H1 (cell line): ENCODE results near the gene POLR3C. TPM values are rescaled to one million over a fixed set of nuclear protein-coding genes. Genes with fewer than 3 reads are reported as not detected.

Experiments
- CTCF ChIA-PET: fragments of 300-600 bp; sonication (Branson Sonifier 250); formaldehyde crosslinking; loops from one replicate; lab custom pipeline; 2021; ENCODE audit not compliant: partially characterized antibody; lab: Charles Lee
- POLR2A ChIA-PET: fragments of 300-600 bp; sonication (Branson Sonifier 250); formaldehyde crosslinking; loops from one replicate; lab custom pipeline; 2021; ENCODE audit warnings: inconsistent platforms; ENCODE audit not compliant: partially characterized antibody; lab: Charles Lee
- DNase-seq, 2 experiments: peaks; one replicate each; pipeline versions ENCODE4 v3.0.0 to v3.0.0-alpha.2; 2010 to 2022; ENCODE audit warnings: low spot score in 2 of 2, low read depth in 1 of 2, mixed read lengths in 1 of 2
- FAIRE-seq: peaks from 2 replicates; lab custom pipeline; 2011; peaks lifted over from hg19 to GRCh38; lab: Jason Lieb, UNC
- H2AFZ ChIP-seq: 2 replicates; pipeline ENCODE4 v1.8.1; 2012; ENCODE audit warnings: low read length, inconsistent platforms
- H2AK5ac ChIP-seq: 2 replicates; pipeline ENCODE4 v1.6.1; 2013; ENCODE audit warnings: low read depth, low read length
- H2BK120ac ChIP-seq: replicated peaks from 2 replicates; pipeline ENCODE3; 2013; ENCODE audit warnings: low read depth, low read length, inconsistent platforms
- H2BK12ac ChIP-seq: 2 replicates; pipeline ENCODE4 v1.6.1; 2013; ENCODE audit warnings: low read depth, low read length
- H2BK15ac ChIP-seq: 2 replicates; pipeline ENCODE4 v1.6.1; 2013; ENCODE audit warnings: low read length
- H2BK20ac ChIP-seq: 2 replicates; pipeline ENCODE4 v1.6.1; 2013; ENCODE audit warnings: low read length
- H2BK5ac ChIP-seq: 2 replicates; pipeline ENCODE4 v1.6.1; 2013; ENCODE audit warnings: low read depth, low read length
- H3K14ac ChIP-seq: 2 replicates; pipeline ENCODE4 v1.6.1; 2013; ENCODE audit warnings: inconsistent platforms; ENCODE audit not compliant: insufficient read length
- H3K18ac ChIP-seq: 2 replicates; pipeline ENCODE4 v1.6.1; 2013; ENCODE audit warnings: low read length; ENCODE audit errors: extremely low read depth
- H3K23ac ChIP-seq: 2 replicates; pipeline ENCODE4 v1.6.1; 2013; ENCODE audit warnings: inconsistent platforms; ENCODE audit not compliant: insufficient read length
- H3K23me2 ChIP-seq: 2 replicates; pipeline ENCODE4 v1.6.1; 2013; ENCODE audit warnings: low read depth, low read length
- H3K27ac ChIP-seq: 2 replicates; pipeline ENCODE4 v1.6.1; 2011; ENCODE audit warnings: low read depth, low read length, inconsistent platforms
- H3K27me3 ChIP-seq, 4 experiments: replicated peaks in 1 of 4; 1 replicate in 1 of 4; 2 replicates in 3 of 4; pipeline versions ENCODE4 v1.6.1 to v1.8.1; 2011 to 2013; ENCODE audit warnings: low read length in 3 of 4, mild to moderate bottlenecking in 3 of 4, inconsistent platforms in 2 of 4, mixed read lengths in 2 of 4, moderate library complexity in 1 of 4; ENCODE audit not compliant: control insufficient read depth in 3 of 4, insufficient read depth in 3 of 4; ENCODE audit errors: extremely low read depth in 1 of 4
- H3K36me3 ChIP-seq, 4 experiments: 2 replicates each; pipeline versions ENCODE4 v1.6.1 to v1.8.1; 2011 to 2013; ENCODE audit warnings: mild to moderate bottlenecking in 4 of 4, low read length in 3 of 4, moderate library complexity in 2 of 4, control low read depth in 1 of 4, inconsistent platforms in 1 of 4; ENCODE audit not compliant: insufficient read depth in 4 of 4, control insufficient read depth in 2 of 4
- H3K4ac ChIP-seq: replicated peaks from 2 replicates; pipeline ENCODE3; 2013; ENCODE audit warnings: low read length, low read depth, mixed read lengths, inconsistent platforms; ENCODE audit not compliant: insufficient read length
- H3K4me1 ChIP-seq, 4 experiments: replicated peaks in 1 of 4; 1 replicate in 1 of 4; 2 replicates in 3 of 4; pipeline versions ENCODE4 v1.6.1 to v1.8.1; 2011 to 2013; ENCODE audit warnings: low read length in 3 of 4, inconsistent platforms in 2 of 4, mixed read lengths in 1 of 4; ENCODE audit not compliant: insufficient read depth in 4 of 4, control insufficient read depth in 3 of 4
- H3K4me2 ChIP-seq, 2 experiments: 2 replicates each; pipeline versions ENCODE4 v1.6.1 to v1.8.1; 2011 to 2013; ENCODE audit warnings: low read depth in 2 of 2, low read length in 2 of 2, control low read depth in 1 of 2, inconsistent platforms in 1 of 2, mild to moderate bottlenecking in 1 of 2; ENCODE audit not compliant: insufficient read depth in 1 of 2
- H3K4me3 ChIP-seq, 4 experiments: fragments of 200-600, 300-600 bp in 1 of 4; sonication (generic), shearing (Covaris generic), sonication (Bioruptor Twin) in 1 of 4; 2 replicates each; pipeline versions ENCODE4 v1.5.1 to v1.8.1; 2011 to 2016; ENCODE audit warnings: low read length in 4 of 4, low read depth in 3 of 4, control low read depth in 2 of 4, inconsistent platforms in 2 of 4, mild to moderate bottlenecking in 2 of 4, mixed read lengths in 1 of 4, moderate library complexity in 1 of 4; ENCODE audit not compliant: insufficient read depth in 2 of 4; ENCODE audit errors: extremely low read depth in 1 of 4
- H3K56ac ChIP-seq: replicated peaks from 2 replicates; pipeline ENCODE3; 2013; ENCODE audit warnings: low read depth, mild to moderate bottlenecking, mixed read lengths, low read length, inconsistent platforms; ENCODE audit not compliant: insufficient read length
- H3K79me1 ChIP-seq: 2 replicates; pipeline ENCODE4 v1.6.1; 2013; ENCODE audit warnings: low read depth, low read length, control low read depth
- H3K79me2 ChIP-seq, 2 experiments: 2 replicates each; pipeline versions ENCODE4 v1.6.1 to v1.8.1; 2012 to 2013; ENCODE audit warnings: low read length in 2 of 2, mild to moderate bottlenecking in 2 of 2, inconsistent platforms in 1 of 2; ENCODE audit not compliant: insufficient read depth in 2 of 2, control insufficient read depth in 1 of 2
- H3K9ac ChIP-seq, 4 experiments: replicated peaks in 1 of 4; 1 replicate in 1 of 4; 2 replicates in 3 of 4; pipeline versions ENCODE4 v1.6.1 to v1.8.1; 2011 to 2013; ENCODE audit warnings: low read depth in 3 of 4, low read length in 3 of 4, control low read depth in 2 of 4, mild to moderate bottlenecking in 2 of 4, moderate library complexity in 2 of 4, inconsistent platforms in 1 of 4; ENCODE audit errors: extremely low read depth in 1 of 4
- H3K9me3 ChIP-seq, 2 experiments: 2 replicates each; pipeline versions ENCODE4 v1.6.1 to v1.8.1; 2012 to 2013; ENCODE audit warnings: mild to moderate bottlenecking in 2 of 2, moderate library complexity in 2 of 2, control low read depth in 1 of 2, inconsistent platforms in 1 of 2, low read depth in 1 of 2, low read length in 1 of 2, mixed read lengths in 1 of 2; ENCODE audit not compliant: insufficient read depth in 2 of 2
- H4K20me1 ChIP-seq, 2 experiments: replicated peaks in 1 of 2; 2 replicates each; pipeline versions ENCODE3 to v1.8.1; 2011 to 2013; ENCODE audit warnings: inconsistent platforms in 2 of 2, low read length in 2 of 2, mild to moderate bottlenecking in 1 of 2; ENCODE audit not compliant: insufficient read depth in 2 of 2, control insufficient read depth in 1 of 2
- H4K5ac ChIP-seq: 2 replicates; pipeline ENCODE4 v1.6.1; 2013; ENCODE audit warnings: low read length, low read depth, mixed read lengths, inconsistent platforms; ENCODE audit not compliant: insufficient read length
- H4K8ac ChIP-seq: 2 replicates; pipeline ENCODE4 v1.8.0; 2013; ENCODE audit warnings: mild to moderate bottlenecking, moderate library complexity, low read length, inconsistent platforms; ENCODE audit not compliant: insufficient read depth; ENCODE audit errors: extremely low read depth
- H4K91ac ChIP-seq: replicated peaks from 2 replicates; pipeline ENCODE3; 2013; ENCODE audit warnings: low read length, mixed read lengths, inconsistent platforms; ENCODE audit not compliant: insufficient read length
- EP300 ChIP-seq, 2 experiments: IDR thresholded peaks; 1 replicate in 1 of 2; 2 replicates in 1 of 2; pipeline ENCODE4 v1.6.1; 2011 to 2012; ENCODE audit warnings: low read depth in 2 of 2, low read length in 2 of 2, mild to moderate bottlenecking in 2 of 2, borderline replicate concordance in 1 of 2, inconsistent platforms in 1 of 2, moderate library complexity in 1 of 2
- SP2 ChIP-seq: IDR thresholded peaks from 2 replicates; pipeline ENCODE4 v1.6.1; 2012; ENCODE audit warnings: mild to moderate bottlenecking, low read length, inconsistent platforms
- WGBS, 2 experiments: shearing (Covaris generic) in 1 of 2; methylation state at CpG; one replicate each; pipeline versions ENCODE4 v1.1.6 to v1.1.7; 2013 to 2015; ENCODE audit warnings: low lambda C conversion rate in 2 of 2, mixed read lengths in 2 of 2, inconsistent platforms in 1 of 2, low coverage in 1 of 2, missing lambda C conversion rate in 1 of 2; ENCODE audit not compliant: insufficient replicate concordance in 2 of 2, insufficient coverage in 1 of 2, insufficient read length in 1 of 2; ENCODE audit errors: extremely low coverage in 1 of 2, missing lambda C conversion rate in 1 of 2; 5-methylcytosine and 5-hydroxymethylcytosine counted together
- polyA plus RNA-seq, 7 experiments: library from polyadenylated mRNA; depleted of rRNA in 3 of 7; stranded (reverse) in 5 of 7; unstranded in 2 of 7; fragments of >200 nt in 5 of 7; fragments of 200-250 nt in 2 of 7; gene quantifications; 1 replicate in 5 of 7; 2 replicates in 1 of 7; 4 replicates in 1 of 7; pipeline versions ENCODE4 v1.2.1 to v1.2.3, GENCODE V29; 2011 to 2013; ENCODE audit warnings: missing spikeins in 2 of 7, mixed read lengths in 2 of 7
- total RNA-seq: library from RNA; stranded (reverse); fragmentation: NEBNext Ultra II Directional; extraction: Animal tissue kit (Norgen Biotek cat#: 25700); gene quantifications from 2 replicates; pipeline ENCODE4 v1.2.1, GENCODE V29; 2021
- TF ChIP-seq, protein P1 (sequence below): IDR thresholded peaks from 2 replicates; pipeline ENCODE4 v1.6.1; 2012; ENCODE audit warnings: inconsistent platforms

The POLR3C gene
- total and polyA plus RNA-seq, 2 of the 8 experiments (the other 6 are each of a cell fraction or from before 2014, with no cell fraction given): 26.8 TPM

- CTCF ChIA-PET: no interaction called here
- Histone ChIP-seq H3K9ac (no peak overlapping the region), H2BK15ac (no peak overlapping the region), H2BK12ac (no peak overlapping the region), H3K79me2 (no peaks in the 10 kb centered on the region), H3K4me3 (no peak overlapping the region), H4K8ac (no peak overlapping the region), H3K27ac (no peak overlapping the region), H3K79me1 (no peaks in the 10 kb centered on the region), H4K5ac (no peak overlapping the region), H2BK20ac (no peak overlapping the region), H3K18ac (no peak overlapping the region), H3K23ac (no peak overlapping the region), H3K4ac (no peak overlapping the region), H3K56ac (no peak overlapping the region), H3K23me2 (no peaks in the 10 kb centered on the region), H3K36me3 (no peaks in the 10 kb centered on the region), H3K4me1 (no peaks in the 10 kb centered on the region), H3K14ac (no peak overlapping the region), H4K91ac (no peak overlapping the region), H2AK5ac (no peak overlapping the region), H4K20me1 (no peaks in the 10 kb centered on the region), H3K27me3 (no peaks in the 10 kb centered on the region), H2BK120ac (no peak overlapping the region), H2BK5ac (no peak overlapping the region), H3K9me3 (no peaks in the 10 kb centered on the region), H2AFZ (no peak overlapping the region), H3K4me2 (no peak overlapping the region)
- DNase-seq (no peak), FAIRE-seq (no peak)
- 100% methylated on average over 1 of the region's 1 CpG; no CpG with 5 or more reads in 1 of the 2 experiments for WGBS, 2 experiments
- TF ChIP-seq SP2: no peak
- TF ChIP-seq, protein P1, sequence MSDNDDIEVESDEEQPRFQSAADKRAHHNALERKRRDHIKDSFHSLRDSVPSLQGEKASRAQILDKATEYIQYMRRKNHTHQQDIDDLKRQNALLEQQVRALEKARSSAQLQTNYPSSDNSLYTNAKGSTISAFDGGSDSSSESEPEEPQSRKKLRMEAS: no peak
- no peak for TF ChIP-seq EP300 (IDR thresholded peaks at IDR 0.05; ENCODE audit: borderline replicate concordance in 1 of 2, low read depth in 2 of 2, low read length in 2 of 2)
- POLR2A ChIA-PET: no interaction called here
Observed at GRCh38 chr1:145777357-145778145, 46.4 kb upstream of the POLR3C start.
